ENCODE results near the gene SPDYE2. TPM values are rescaled to one million over a fixed set of nuclear protein-coding genes. Genes with fewer than 3 reads are reported as not detected.
"Not testable (repeated sequence)": the region's sequence is repeated elsewhere in the genome, so short reads cannot be mapped to it uniquely, and the experiment has no call there.

The SPDYE2 gene
- total and polyA plus RNA-seq, 4 donors: 3.7 to 20.4 TPM; not detected in 2

DNA sequence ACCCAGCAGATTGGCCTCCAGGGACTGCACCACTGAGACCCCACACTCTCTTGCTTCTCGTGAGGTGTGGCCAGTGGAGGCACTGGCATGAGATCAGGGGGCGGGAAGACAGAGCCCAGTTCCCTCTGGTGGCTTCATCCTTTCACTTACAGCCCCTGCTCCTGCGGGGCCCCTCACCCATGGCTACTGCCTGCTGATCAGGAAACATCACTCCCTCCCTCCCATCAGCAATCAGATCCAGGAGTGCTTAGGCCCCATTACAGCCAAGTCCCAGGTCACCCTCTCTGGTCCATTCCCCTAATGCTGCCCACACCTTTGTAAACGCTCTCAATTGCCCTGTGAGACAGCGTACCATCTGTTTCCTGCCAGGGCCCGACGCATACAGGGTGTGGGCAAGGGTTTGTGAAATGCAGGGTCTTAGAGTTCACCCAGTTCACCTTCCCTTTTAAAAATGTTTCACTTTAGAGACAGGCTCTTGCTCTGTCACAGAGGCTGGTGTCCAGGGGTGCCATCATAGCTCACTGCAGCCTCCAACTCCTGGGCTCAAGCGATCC is 15.9 kb upstream of the SPDYE2 start:
- not testable (repeated sequence) for H3K36me3 ChIP-seq (ENCODE audit: control insufficient read depth, insufficient read depth, low read length); H3K4me1 ChIP-seq (ENCODE audit: control insufficient read depth, insufficient read depth, low read length); H3K27ac ChIP-seq (ENCODE audit: low read depth, low read length); H3K27me3 ChIP-seq (ENCODE audit: control insufficient read depth, insufficient read depth, low read length); H3K9me3 ChIP-seq (ENCODE audit: control insufficient read depth, insufficient read depth, low read length); H3K4me3 ChIP-seq (ENCODE audit: low read depth, low read length); DNase-seq (ENCODE audit: low read depth in 4 of 6, low spot score in 6 of 6)
- no CpG with 5 or more reads among the region's 8 CpGs for WGBS (ENCODE audit: insufficient coverage)

DNA sequence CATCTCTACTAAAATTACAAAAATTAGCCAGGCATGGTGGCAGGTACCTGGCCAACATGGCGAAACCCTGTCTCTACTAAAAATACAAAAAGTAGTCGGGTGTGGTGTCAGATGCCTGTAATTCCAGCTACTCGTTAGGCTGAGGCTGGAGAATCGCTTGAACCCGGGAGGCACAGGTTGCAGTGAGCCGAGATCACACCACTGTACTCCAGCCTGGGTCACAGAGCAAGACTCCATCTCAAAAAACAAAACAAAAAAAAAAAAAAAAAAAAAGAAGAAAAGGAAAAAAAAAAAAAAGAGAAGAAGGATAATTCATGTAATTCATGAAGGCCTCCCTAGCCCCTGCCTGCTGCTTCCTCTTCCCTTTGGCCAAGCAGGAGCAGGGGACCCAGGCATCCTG is 10.4 kb upstream of the SPDYE2 start:
- not testable (repeated sequence) for DNase-seq (ENCODE audit: low read depth in 4 of 6, low spot score in 6 of 6); H3K4me3 ChIP-seq (ENCODE audit: low read depth, low read length); H3K9me3 ChIP-seq (ENCODE audit: control insufficient read depth, insufficient read depth, low read length); H3K27me3 ChIP-seq (ENCODE audit: control insufficient read depth, insufficient read depth, low read length); H3K36me3 ChIP-seq (ENCODE audit: control insufficient read depth, insufficient read depth, low read length); H3K27ac ChIP-seq (ENCODE audit: low read depth, low read length); H3K4me1 ChIP-seq (ENCODE audit: control insufficient read depth, insufficient read depth, low read length)
- WGBS (ENCODE audit: insufficient coverage): no CpG with 5 or more reads among the region's 6 CpGs

DNA sequence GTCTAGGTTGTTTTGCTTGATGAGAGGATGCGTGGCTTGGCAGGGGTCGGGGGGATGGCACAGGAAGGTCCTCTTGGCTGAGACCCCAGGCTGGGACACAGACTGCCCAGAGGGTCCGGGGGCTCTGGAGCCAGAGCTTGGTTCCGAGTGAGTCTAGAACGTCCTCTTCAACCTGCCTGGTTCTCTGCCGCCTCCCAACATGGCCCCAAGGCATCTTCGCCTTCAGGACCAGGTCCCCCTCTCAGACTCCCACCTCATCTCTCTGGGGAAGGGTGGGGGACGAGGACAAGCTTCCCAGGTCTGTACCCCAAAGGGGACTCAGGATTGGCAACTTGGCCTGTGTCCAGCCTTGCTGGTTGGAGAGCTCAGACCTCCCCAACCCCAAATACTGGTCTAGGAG is 8.9 kb upstream of the SPDYE2 start:
- H3K4me3 ChIP-seq (ENCODE audit: low read depth, low read length); H3K36me3 ChIP-seq (ENCODE audit: control insufficient read depth, insufficient read depth, low read length); H3K9me3 ChIP-seq (ENCODE audit: control insufficient read depth, insufficient read depth, low read length); H3K27ac ChIP-seq (ENCODE audit: low read depth, low read length); DNase-seq (ENCODE audit: low read depth in 4 of 6, low spot score in 6 of 6); H3K4me1 ChIP-seq (ENCODE audit: control insufficient read depth, insufficient read depth, low read length); H3K27me3 ChIP-seq (ENCODE audit: control insufficient read depth, insufficient read depth, low read length): not testable (repeated sequence)
- WGBS (ENCODE audit: insufficient coverage): no CpG with 5 or more reads among the region's 8 CpGs

DNA sequence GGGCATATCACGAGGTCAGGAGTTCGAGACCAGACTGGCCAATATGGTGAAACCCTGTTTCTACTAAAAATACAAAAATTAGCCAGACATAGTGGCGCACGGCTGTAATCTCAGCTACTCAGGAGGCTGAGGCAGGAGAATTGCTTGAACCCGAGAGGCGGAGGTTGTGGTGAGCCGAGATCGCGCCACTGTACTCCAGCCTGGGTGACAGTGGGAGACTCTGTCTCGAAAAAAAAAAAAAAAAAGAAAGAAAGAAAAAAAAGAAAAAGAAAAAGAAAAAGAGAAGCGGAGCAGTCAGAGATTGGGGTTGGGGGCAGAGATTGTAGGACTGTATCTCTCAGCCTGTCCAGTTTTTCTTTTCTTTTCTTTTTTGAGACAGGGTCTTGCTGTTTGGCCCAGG is 8.3 kb upstream of the SPDYE2 start:
- H3K27me3 ChIP-seq (ENCODE audit: control insufficient read depth, insufficient read depth, low read length); H3K9me3 ChIP-seq (ENCODE audit: control insufficient read depth, insufficient read depth, low read length); H3K4me3 ChIP-seq (ENCODE audit: low read depth, low read length); H3K36me3 ChIP-seq (ENCODE audit: control insufficient read depth, insufficient read depth, low read length); H3K27ac ChIP-seq (ENCODE audit: low read depth, low read length); H3K4me1 ChIP-seq (ENCODE audit: control insufficient read depth, insufficient read depth, low read length); DNase-seq (ENCODE audit: low read depth in 4 of 6, low spot score in 6 of 6): not testable (repeated sequence)
- WGBS (ENCODE audit: insufficient coverage): no CpG with 5 or more reads among the region's 11 CpGs

DNA sequence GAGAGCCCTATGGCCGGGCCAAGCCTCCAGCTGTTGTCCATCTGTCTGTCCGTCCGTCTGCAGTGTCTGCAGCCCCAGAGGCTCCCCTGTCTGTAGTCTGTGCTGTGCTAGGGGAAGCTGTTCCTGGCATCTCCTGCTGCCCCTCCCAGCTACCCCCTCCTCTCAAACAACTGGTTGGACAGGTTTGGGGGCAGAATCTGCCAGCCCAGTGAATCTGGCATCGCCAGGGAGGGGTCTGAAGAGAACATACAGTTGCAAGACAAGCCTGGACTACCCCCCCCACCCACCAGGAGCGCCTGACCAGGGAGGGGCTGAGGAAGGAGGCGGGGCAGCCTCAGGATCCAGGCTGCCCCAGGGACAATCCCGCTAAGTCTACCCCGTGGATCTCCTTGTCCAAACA is 7.4 kb upstream of the SPDYE2 start, which contains the start of gene UPK3BL2:
TSS of gene UPK3BL2 (minus strand) at position 101 of the 400 bp plus-strand sequence. CDS start at position 41, 60 bp downstream.
- H3K4me1 ChIP-seq (ENCODE audit: control insufficient read depth, insufficient read depth, low read length); H3K4me3 ChIP-seq (ENCODE audit: low read depth, low read length); H3K27ac ChIP-seq (ENCODE audit: low read depth, low read length); H3K27me3 ChIP-seq (ENCODE audit: control insufficient read depth, insufficient read depth, low read length); H3K36me3 ChIP-seq (ENCODE audit: control insufficient read depth, insufficient read depth, low read length); H3K9me3 ChIP-seq (ENCODE audit: control insufficient read depth, insufficient read depth, low read length); DNase-seq (ENCODE audit: low read depth in 4 of 6, low spot score in 6 of 6): not testable (repeated sequence)
- no CpG with 5 or more reads among the region's 8 CpGs for WGBS (ENCODE audit: insufficient coverage)

DNA sequence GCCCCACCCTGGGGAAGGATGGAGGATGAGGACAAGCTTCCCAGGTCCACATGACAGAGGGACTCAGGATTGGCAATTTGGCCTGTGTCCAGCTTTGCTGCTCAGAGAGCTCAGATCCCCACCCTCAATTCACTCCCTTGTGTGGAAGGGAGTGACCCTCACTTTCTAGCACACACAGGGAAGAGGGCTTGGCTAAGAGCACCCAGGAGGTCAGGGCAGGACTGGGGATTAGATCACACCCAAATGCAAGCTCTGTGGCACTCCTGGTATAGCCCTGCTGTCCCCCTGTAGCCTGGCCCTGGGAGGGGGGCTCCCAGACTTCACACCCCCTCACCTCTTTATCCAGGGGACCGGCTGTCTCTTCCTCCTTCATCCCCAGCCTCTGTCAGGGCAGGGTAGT is 6.7 kb upstream of the SPDYE2 start:
- not testable (repeated sequence) for H3K27me3 ChIP-seq (ENCODE audit: control insufficient read depth, insufficient read depth, low read length); H3K27ac ChIP-seq (ENCODE audit: low read depth, low read length); H3K36me3 ChIP-seq (ENCODE audit: control insufficient read depth, insufficient read depth, low read length); H3K4me1 ChIP-seq (ENCODE audit: control insufficient read depth, insufficient read depth, low read length); DNase-seq (ENCODE audit: low read depth in 4 of 6, low spot score in 6 of 6); H3K4me3 ChIP-seq (ENCODE audit: low read depth, low read length); H3K9me3 ChIP-seq (ENCODE audit: control insufficient read depth, insufficient read depth, low read length)
- no CpG with 5 or more reads among the region's 1 CpG for WGBS (ENCODE audit: insufficient coverage)

DNA sequence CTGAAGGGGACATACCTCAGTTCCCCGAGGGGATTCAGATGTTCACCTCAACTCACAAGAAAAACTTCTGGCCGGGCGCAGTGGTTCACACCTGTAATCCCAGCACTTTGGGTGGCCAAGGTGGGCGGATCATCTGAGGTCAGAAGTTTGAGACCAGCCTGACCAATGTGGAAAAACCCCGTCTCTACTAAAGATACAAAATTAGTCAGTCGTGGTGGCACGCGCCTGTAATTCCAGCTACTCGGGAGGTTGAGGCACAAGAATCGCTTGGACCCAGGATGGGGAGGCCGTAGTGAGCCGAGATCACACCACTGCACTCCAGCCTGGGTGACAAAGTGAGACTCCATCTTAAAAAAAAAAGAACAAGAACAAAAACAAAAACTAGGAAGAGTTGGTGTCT is 5.7 kb upstream of the SPDYE2 start:
- H3K27ac ChIP-seq (ENCODE audit: low read depth, low read length); DNase-seq (ENCODE audit: low read depth in 4 of 6, low spot score in 6 of 6): not testable (repeated sequence)
- no CpG with 5 or more reads among the region's 12 CpGs for whole genome bisulfite sequencing (ENCODE audit: insufficient coverage)

DNA sequence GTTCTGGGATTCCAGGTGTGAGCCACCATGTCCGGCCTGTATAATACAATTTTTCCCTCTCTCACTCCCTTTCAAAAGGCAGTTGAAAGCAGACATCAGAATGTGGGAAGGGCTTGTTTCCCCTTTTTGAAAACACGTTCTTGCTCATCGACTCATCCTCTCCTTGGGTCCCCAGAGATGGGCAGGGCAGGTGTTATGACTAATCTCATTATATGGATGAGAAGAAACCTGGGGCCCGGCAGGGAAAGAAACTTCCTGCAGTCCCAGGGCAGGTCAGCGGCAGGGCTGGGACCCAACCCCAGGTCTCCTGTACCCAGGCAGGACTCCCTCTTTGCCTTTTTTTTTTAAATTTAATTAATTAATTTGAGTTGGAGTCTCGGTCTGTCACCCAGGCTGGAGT is 4.7 kb upstream of the SPDYE2 start:
- H3K36me3 ChIP-seq (ENCODE audit: control insufficient read depth, insufficient read depth, low read length); H3K27ac ChIP-seq (ENCODE audit: low read depth, low read length); H3K4me1 ChIP-seq (ENCODE audit: control insufficient read depth, insufficient read depth, low read length); H3K4me3 ChIP-seq (ENCODE audit: low read depth, low read length); DNase-seq (ENCODE audit: low read depth in 4 of 6, low spot score in 6 of 6); H3K9me3 ChIP-seq (ENCODE audit: control insufficient read depth, insufficient read depth, low read length); H3K27me3 ChIP-seq (ENCODE audit: control insufficient read depth, insufficient read depth, low read length): not testable (repeated sequence)
- WGBS (ENCODE audit: insufficient coverage): no CpG with 5 or more reads among the region's 6 CpGs

More for the DNA sequence above, 5.7 kb upstream of the SPDYE2 start:
- H3K36me3 ChIP-seq (ENCODE audit: control insufficient read depth, insufficient read depth, low read length); H3K27me3 ChIP-seq (ENCODE audit: control insufficient read depth, insufficient read depth, low read length); H3K4me3 ChIP-seq (ENCODE audit: low read depth, low read length); H3K9me3 ChIP-seq (ENCODE audit: control insufficient read depth, insufficient read depth, low read length); H3K4me1 ChIP-seq (ENCODE audit: control insufficient read depth, insufficient read depth, low read length): not testable (repeated sequence)

DNA sequence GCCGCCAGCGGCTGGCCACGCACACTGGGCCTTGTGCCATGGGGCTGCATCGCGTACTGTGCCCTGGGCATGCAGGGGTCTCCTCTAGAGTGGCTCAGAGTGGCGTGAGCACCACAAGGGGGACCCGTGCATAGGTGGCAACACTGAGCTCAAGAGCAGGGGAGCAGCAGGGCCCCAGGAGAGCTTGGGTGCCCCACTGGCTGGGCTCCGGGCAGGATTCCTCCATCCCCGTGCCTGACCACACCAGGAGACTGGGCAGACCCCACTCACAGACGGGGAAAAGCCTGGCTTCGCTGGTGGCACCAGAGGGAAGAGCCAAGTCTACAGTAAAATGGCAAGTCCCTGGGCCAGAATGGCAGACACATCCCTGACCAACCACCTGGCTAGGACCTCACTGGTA is 17.6 kb downstream of the SPDYE2 start:
- not testable (repeated sequence) for H3K4me3 ChIP-seq (ENCODE audit: low read depth, low read length); DNase-seq (ENCODE audit: low read depth in 4 of 6, low spot score in 6 of 6); H3K27ac ChIP-seq (ENCODE audit: low read depth, low read length); H3K9me3 ChIP-seq (ENCODE audit: control insufficient read depth, insufficient read depth, low read length); H3K36me3 ChIP-seq (ENCODE audit: control insufficient read depth, insufficient read depth, low read length); H3K27me3 ChIP-seq (ENCODE audit: control insufficient read depth, insufficient read depth, low read length); H3K4me1 ChIP-seq (ENCODE audit: control insufficient read depth, insufficient read depth, low read length)
- 80% methylated on average over 1 of the region's 11 CpGs for WGBS (ENCODE audit: insufficient coverage)

DNA sequence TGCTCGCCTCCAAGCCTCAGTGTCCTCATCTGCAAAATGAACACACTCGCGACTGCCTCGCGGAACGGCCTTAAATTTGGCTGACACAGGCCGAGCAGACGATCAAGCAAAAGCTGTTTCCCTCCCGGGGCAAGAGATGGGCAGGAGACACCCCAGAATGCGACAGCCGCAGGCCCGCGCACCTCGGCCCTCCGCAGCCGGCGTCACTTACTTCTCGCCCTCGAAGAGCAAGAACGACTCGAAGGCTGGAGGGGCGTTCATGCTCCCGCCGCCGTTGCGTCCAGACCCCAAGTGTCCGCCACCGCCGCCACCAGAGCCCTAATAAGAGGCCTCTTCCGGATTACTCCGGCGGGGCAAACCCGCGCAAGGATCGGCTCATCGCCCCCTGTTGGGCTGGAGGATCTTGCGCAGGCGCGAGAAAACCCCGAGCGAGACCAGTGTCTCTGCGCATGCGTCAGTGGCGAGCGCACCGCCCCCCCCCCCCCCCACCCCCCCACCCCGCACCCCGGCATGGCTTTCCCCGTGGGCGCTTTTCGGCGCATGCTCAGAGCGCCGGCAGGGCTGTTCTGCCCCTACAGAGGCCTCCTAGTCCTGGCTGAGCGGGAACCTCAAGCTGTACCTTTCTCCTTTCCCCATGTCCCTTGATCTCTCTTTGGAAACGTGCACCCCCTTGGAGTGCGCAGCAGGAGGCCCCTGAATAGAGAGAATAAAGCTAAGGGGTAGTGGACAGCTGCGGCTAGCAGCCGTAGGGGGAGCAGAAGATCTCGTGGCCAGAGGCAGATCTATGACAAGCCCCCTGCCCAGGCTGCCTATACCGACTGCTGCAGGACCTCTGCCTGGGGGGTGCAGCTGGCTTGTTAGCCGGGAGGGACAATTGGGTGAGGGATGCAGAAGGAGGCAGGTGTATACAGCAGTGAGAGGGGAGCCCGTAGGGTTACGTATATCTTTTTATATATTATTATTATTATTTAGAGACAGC is 21.5 kb downstream of the SPDYE2 start, which contains the start of gene POLR2J3:
TSS of gene POLR2J3 (minus strand) at position 323 of the 979 bp plus-strand sequence. CDS start at position 261, 62 bp downstream.
- not testable (repeated sequence) for H3K9me3 ChIP-seq (ENCODE audit: control insufficient read depth, insufficient read depth, low read length); H3K27me3 ChIP-seq (ENCODE audit: control insufficient read depth, insufficient read depth, low read length); H3K36me3 ChIP-seq (ENCODE audit: control insufficient read depth, insufficient read depth, low read length); H3K4me1 ChIP-seq (ENCODE audit: control insufficient read depth, insufficient read depth, low read length)
- Histone ChIP-seq H3K4me3 (ENCODE audit: low read depth, low read length) (peak within 1 kb of the TSS; percentile 72), H3K27ac (ENCODE audit: low read depth, low read length) (peak within 1 kb of the TSS; percentile 40)
- 0% methylated on average over 6 of the region's 64 CpGs for WGBS (ENCODE audit: insufficient coverage)
- DNase-seq (ENCODE audit: low read depth in 4 of 6, low spot score in 6 of 6): peak; percentile 20 to 96 (median 76)
